Lower leg skin (tissue), 4 donors: ENCODE data around the gene ADAMTSL1. TPM values are rescaled to one million over a fixed set of nuclear protein-coding genes. Genes with fewer than 3 reads are reported as not detected.

Source experiments
- DNase-seq, 2 donors: peaks; one replicate each; pipeline ENCODE4 v3.0.0-alpha.2; 2019; ENCODE audit warnings: low spot score in 2 of 2
- H3K4me3 ChIP-seq: fragments of 200-600 bp; sonication (generic); 2 replicates; pipeline ENCODE4 v1.5.1; 2017; ENCODE audit warnings: mild to moderate bottlenecking, low read depth; ENCODE audit not compliant: poor library complexity, severe bottlenecking
- CTCF ChIP-seq, 3 donors: fragments of 450-650 bp; IDR thresholded peaks; one replicate each; pipeline ENCODE4 v1.5.1; 2016; ENCODE audit warnings: antibody characterized with exemption in 3 of 3, mild to moderate bottlenecking in 3 of 3, moderate library complexity in 2 of 3
- POLR2A ChIP-seq, 2 donors: fragments of 450-650 bp; IDR thresholded peaks; one replicate each; pipeline ENCODE4 v1.6.1; 2016 to 2017; ENCODE audit warnings: antibody characterized with exemption in 2 of 2, mild to moderate bottlenecking in 1 of 2, moderate library complexity in 1 of 2
- WGBS, 2 donors: methylation state at CpG; one replicate each; pipeline ENCODE4 v1.1.5; 2018; 5-methylcytosine and 5-hydroxymethylcytosine counted together
- intact Hi-C: fragments of 100-400 bp; cut with DNase I; formaldehyde crosslinking; loops from one replicate; pipeline ENCODE4 v1.15.0; 2023; ENCODE audit warnings: low total_unique reads
- total RNA-seq, 4 donors: library from RNA; depleted of rRNA; stranded (reverse); fragments of >200 nt; gene quantifications; one replicate each; pipeline ENCODE4 v1.1.0, GENCODE V29; 2016

The ADAMTSL1 gene
- total RNA-seq, 4 donors from 2014 or later, result 1.2 to 3.6 (median 1.9) TPM

GRCh38 chr9:18730241-18730640 lies 256.3 kb downstream of the ADAMTSL1 start:
- WGBS, 2 donors, result 45 to 68% methylated on average over 3 of the region's 3 CpGs
- no peak for DNase-seq
- H3K4me3 ChIP-seq, result no peak overlapping the region
- intact Hi-C loops, result no loop called here
- TF ChIP-seq POLR2A (IDR thresholded peaks at IDR 0.05) (no peak), CTCF (IDR thresholded peaks at IDR 0.05) (no peak)

- intact Hi-C loops, result no loop called here
- no peak overlapping the region for H3K4me3 ChIP-seq
- TF ChIP-seq CTCF (IDR thresholded peaks at IDR 0.05), result no peak
- no peak for TF ChIP-seq POLR2A (IDR thresholded peaks at IDR 0.05)
- no peak for DNase-seq
Measured at GRCh38 chr9:18739127-18739526, 265.2 kb downstream of the ADAMTSL1 start.

GRCh38 chr9:18739641-18740318 lies 265.8 kb downstream of the ADAMTSL1 start:
- intact Hi-C loops, result no loop called here
- no peak for DNase-seq
- 67 to 73% methylated on average over 5 of the region's 5 CpGs for WGBS, 2 donors
- H3K4me3 ChIP-seq, result no peak overlapping the region
- no peak for TF ChIP-seq POLR2A (IDR thresholded peaks at IDR 0.05)
- TF ChIP-seq CTCF (IDR thresholded peaks at IDR 0.05), result no peak

- DNase-seq, result no peak
- TF ChIP-seq POLR2A (IDR thresholded peaks at IDR 0.05) (no peak), CTCF (IDR thresholded peaks at IDR 0.05) (no peak)
- WGBS, 2 donors, result 92 to 95% methylated on average over 1 of the region's 1 CpG
- intact Hi-C loops, result no loop called here
- H3K4me3 ChIP-seq, result no peak overlapping the region
Measured at GRCh38 chr9:18741359-18741758, 267.4 kb downstream of the ADAMTSL1 start.

- WGBS, 2 donors, result 89 to 96% methylated on average over 1 of the region's 1 CpG
- no peak for DNase-seq
- no peak overlapping the region for H3K4me3 ChIP-seq
- intact Hi-C loops, result no loop called here
- TF ChIP-seq CTCF (IDR thresholded peaks at IDR 0.05), result no peak
- TF ChIP-seq POLR2A (IDR thresholded peaks at IDR 0.05), result no peak
Measured at GRCh38 chr9:18741945-18742344, 268.0 kb downstream of the ADAMTSL1 start.

GRCh38 chr9:18743421-18743820 lies 269.5 kb downstream of the ADAMTSL1 start:
- WGBS, 2 donors, result 32 to 56% methylated on average over 6 of the region's 6 CpGs
- intact Hi-C loops, result no loop called here
- H3K4me3 ChIP-seq, result no peak overlapping the region
- no peak for DNase-seq
- no peak for TF ChIP-seq CTCF (IDR thresholded peaks at IDR 0.05)
- TF ChIP-seq POLR2A (IDR thresholded peaks at IDR 0.05), result no peak
